GM21447 (cell line): ENCODE measurements around the gene UAP1.

ENCODE experiments used
- ATAC-seq: cut with Tn5 transposase; IDR thresholded peaks from one replicate; pipeline ENCODE4 v1.9.1; 2021; ENCODE audit not compliant: unreplicated experiment

The UAP1 gene

DNA sequence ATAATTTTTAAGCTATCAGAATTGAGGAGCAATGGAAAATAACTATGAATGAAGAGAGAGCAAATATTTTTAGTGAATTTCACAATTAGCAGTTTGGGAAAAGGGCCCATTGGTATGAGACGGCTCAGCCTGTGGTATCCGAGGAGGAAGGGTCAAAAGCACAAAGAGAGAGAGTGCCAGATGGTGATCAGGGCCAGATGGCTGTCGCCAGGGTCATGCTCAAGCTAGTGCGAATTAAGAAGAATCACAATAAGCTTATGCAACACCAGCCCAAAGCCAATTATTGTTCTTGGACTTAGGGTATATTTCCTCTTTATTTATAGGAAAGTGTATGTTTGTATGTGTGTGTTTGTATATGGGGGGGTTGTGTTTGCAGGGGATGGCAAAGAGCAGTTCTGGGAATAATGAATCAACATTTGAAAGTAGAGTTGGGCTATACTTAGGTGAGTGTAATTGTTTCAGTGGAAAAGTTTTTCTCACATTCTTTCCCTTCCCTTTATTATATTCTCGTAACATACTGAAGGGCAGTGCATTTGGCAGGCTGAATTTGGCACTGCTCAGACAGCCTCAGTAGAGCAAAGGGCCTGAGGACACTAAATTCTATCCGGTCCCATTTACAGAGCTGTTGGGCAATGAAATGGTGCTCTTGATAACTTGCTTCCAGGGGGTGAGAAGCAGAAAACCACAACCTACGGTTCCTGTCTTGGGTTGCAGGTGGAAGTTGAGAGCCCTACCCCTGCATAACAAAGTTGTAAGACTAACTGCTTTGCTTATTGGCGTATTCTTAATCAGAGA lies 51.3 kb downstream of the UAP1 start:
- no peak for ATAC-seq

DNA sequence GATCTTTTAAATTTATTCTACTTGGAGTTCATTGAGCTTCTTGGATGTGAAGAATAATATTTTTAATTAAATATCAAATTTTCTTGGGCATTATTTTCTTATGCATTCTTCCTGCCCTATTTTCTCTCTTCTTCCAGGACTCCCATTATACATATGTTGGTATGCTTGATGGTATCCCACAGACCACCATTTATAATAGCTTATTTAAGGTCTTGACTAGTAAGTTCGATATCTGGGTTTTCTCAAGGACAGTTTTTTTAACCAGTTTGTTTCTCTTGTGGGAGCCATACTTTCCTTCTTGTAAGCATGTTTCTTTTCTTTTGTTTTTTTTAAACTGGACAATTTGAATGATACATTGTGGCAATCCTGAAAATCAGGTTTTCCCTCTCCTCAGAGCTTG lies 55.3 kb downstream of the UAP1 start:
- no peak for ATAC-seq

DNA sequence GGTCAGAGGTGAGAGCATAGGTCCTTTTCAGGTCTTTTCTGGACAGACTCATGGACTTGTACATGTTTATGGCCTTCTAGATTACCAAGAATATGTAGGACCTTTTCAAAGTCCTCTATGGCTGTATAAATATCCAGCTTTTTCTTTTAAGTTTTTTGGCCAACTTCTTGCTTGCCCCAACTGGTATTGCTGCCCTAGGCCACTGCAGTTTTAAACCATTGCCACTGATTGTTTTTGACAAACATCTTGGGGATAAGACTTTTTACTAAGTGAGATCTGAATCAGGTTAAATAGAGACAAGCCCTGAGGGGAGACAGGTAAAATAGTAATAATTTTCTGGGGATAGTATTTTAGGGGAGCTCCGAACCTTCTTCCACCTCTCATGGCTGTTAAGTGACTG lies 56.0 kb downstream of the UAP1 start:
- no peak for ATAC-seq

DNA sequence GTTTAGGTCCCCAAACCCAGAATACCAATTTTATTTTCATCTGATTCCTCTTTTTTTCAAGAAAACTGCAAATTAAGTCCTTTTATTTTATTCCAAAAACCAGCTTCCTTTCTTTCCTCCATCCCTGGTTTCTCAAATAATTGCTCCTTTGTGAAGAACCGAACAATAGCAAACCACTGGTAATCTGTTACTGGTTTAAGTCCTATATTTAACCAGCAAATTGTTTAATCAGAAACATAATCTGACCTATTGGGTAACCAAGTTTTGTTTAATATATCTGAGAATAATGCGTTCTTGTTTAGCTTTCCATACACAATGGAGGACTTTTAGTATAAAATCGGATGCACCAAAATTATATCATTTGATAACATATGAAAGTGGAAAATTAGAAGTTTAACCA lies 57.6 kb downstream of the UAP1 start:
- no peak for ATAC-seq

DNA sequence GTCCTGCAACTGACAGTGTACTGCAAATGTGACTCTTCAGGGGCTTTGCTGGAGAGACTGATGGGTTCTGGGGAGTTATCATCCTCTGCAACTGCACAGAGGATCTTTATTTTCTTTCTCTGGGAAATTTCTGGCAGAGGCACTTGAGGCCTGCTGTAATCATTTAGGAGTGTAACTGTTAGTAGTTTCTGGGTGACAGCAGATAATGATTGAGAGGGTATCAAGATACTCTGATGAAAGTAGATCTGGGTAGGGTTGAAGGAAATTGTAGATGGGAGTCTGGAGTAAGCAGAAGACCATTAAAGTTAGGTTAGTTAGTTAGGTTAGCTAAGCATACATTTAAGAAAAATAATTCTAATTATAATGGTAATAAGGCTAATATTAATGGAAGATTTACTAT lies 59.7 kb downstream of the UAP1 start:
- no peak for ATAC-seq

DNA sequence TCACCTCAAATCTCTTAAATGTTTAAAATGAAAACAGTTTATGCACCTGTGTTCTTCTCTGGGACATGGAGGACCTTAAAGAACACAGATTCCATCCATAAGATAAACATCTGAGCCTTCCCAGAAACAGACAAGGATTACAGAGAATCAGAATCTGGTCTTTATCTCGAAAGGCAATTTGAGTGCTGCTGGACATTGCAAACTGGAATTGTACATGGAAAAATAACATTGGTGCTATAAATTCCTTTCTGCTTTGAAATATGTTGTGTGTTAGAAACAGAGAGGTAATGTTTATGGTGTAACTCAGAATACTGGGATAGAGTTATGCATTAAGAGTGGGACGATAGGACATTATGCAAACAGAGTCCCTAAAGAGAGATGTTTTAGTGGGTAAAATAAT lies 64.2 kb downstream of the UAP1 start:
- ATAC-seq = no peak

DNA sequence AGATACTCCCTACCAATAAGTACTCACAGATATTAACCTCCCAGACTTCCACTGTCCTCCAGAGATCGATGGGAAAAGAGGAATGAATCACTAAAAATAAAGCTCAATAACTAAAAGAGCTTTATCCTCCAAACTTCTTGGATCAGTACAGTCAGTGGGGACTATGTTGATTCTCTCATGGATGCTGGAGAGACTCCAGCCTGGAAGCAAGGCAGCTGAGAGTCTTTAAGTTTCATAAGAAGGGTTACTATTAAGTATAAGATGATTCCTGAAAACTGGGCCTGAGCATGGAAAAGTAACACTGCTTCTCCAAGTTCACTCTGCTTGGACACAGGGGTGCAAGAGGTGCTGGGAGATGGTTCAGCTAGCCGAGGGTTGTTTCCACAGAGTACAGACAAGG lies 64.6 kb downstream of the UAP1 start:
- no peak for ATAC-seq

DNA sequence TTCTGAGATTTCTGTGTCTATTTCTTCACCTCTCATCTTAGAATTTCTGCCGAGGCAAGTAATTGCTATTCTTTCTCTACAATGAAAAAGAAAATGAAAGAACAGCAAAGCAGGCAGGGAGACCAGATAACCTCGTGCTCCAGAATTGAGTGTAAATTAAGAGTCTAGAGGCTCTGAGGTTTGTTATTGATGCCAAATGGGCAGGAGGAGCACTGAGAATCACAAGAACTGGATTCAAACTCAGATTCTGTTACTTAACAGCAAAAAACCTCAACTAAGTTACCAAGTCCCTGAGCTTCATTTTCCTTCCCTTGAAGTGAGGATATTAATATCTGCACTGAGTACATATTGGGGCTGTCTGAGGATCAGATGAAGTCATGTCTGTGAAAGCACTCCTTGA lies 65.2 kb downstream of the UAP1 start:
- no peak for ATAC-seq

DNA sequence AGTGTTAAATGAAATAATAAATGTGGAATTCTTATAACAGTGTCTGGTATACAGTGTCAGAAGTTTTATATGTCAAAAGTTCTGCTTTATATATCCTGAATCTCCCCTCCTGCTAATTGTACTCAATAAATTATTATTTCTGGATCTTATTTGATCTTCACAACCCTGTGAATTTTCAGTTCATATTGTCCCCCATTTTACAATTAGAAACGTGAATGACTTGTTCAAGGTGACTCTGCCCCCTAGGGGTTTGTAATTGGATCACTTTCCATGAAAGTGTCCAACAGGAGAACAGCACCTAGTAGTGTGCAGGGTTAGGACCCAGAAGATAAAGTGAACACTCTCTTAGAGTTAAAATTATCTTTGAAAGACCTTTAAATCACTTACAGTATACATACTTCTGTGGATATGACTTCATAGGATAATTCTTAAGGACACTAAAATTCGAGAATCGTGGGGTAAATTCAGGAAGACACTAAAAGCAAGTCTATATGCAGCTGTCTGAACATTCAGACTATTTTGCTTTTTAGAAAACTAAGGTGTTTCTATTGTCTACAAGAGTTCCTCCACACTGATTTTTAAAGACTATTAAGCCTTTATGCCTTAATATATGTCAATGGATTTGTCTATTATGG lies 66.3 kb downstream of the UAP1 start:
- ATAC-seq = no peak

DNA sequence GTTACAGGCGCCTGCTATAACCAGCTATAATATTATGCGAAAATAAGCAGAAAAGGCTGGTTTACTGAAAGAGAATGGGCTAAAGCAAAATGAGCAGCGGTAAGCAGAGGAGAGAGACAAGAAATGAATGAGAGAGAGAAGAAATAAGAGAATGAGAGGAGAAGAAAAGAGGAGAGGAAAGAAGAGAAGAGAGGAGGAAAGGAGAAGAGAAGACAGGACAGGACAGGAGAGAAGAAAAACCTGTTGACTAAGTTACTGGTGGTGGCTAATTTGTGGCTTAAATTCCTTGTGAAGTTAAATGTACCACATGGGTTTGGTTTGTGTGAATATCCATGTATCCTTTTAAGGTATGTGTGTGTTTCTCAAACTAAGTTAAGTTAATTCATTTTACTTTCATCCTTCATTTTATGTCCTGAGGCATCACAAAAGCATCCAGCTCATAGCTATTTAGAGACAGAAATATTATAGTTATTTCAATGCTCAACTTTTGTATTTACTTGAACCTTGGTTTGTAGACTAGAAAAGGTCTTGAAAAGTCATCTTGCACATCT lies 67.6 kb downstream of the UAP1 start:
- ATAC-seq = no peak

DNA sequence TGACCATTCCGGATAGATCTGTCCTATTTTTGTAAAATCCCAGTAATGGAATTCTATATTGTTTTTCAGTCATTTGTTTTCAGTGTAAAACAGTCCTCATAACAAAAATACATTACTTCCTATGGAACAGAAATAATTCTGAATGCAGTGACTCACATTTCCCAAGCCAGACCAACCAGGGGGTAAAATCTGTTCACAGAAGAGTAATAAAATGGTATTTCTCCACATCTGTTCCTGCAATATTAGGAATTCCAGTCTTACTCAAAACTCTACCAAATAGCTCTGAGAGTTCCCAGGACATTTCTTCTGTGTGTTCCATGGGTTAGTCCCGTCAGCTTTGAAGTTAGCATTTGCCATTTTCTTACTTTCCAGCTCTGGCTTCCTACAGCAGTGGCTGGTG lies 68.1 kb downstream of the UAP1 start:
- no peak for ATAC-seq

DNA sequence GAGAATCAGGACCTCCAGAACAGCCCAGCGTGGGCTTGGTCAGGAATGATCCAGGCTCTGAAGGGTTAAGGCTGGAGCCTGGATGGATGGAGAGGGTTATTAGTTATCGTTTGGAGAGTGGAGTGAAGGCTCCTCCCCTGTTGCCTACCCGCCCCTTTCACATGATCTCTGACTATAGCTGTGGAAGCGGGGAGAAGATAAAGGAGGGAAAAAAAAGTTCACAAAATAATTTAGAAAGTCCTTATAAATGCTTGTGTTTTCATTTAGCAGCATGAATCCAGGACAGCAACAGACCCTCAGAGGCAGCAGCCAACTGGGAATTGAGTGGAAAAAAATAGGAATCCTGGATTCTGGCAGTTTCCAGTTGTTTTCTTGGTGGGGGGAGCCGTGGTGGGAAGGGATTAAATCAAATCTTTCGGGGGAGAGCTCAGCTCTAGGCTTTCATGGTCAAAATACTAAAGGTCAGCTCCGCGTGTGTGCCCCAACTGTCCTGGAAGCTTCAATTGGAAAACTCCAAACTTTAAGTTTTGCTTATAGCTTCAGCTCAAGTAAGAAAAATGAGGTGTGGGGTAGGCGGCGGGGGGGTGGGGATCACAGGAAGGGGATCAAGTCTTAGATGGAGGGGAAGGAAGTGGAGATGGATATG lies 70.1 kb downstream of the UAP1 start:
- ATAC-seq = no peak

DNA sequence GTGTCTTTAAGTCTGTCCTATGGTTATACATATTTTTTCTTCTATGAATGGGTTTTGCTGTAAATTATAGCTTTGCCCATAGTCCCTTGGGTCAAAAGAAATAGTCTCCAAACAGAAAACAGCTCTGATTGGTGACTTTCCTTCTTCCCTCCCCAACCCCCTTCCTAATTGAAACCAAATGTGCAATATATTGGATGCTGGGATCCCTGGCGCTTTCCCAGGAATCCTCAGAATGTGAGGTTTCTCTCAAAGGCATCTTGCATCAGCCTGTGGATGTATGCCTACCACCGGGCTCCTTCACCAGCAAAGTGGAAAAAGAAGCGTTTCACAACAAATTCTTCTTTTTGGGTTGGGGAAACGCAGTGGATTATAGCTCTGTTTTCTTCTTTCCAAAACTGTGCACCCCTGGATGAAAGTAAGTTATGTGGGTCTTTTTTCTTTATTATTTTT lies 70.7 kb downstream of the UAP1 start, which contains the start of gene DDR2:
DDR2 (plus strand) TSS at position 248 of the 450 bp plus-strand sequence. CDS start 86,600 bp downstream, outside the sequence.
- ATAC-seq = no peak

DNA sequence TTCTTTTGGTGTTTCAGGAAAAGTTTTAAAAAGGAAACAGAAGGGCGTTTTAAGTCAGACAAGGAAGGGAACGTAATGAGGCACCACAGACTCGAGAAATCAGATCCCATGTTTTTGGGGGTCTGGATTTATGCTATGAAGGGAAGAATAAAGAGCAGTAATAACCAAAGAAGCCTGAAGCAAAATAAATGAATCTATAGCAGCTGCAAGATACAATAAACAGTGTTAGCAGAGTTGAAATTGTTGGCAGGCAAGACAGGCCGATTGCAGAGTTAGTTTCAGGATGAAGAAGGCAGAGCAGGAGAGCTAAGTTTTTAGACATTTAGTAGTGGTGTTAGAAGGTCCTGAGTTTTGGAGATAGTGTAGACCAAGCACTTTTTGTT lies 71.2 kb downstream of the UAP1 start:
- ATAC-seq = no peak

DNA sequence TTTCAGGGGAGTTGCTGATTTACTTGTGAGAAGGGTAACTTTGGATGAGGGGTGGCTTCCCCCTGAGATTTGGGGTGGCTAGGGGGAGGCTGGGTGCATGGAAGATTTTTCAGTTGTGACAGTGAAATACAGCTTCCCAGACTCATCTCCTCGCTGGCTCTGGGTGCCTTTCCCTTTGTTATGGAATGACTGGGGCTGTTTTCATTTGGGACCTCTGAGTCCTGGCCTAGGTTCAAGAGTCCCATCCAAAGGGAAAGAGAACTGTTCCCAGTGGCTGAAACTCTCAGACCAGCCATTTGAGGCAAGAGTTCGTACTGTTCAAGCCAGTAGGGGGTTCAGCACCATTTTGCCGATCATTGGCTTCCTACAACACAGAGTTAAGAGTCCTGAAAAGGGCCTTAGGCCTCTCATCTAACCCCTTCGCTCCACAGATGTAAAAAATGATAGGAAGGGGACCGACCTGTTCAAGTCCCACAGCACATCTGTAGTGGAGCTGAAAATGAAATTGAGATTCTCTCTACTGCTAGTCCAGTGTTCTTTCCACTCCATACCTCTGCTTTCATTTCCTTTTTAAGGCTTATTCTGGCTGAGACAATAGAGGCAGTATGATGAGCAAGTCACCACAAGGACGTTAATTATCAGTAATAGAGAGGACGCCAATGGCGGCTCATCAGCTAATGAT lies 71.7 kb downstream of the UAP1 start:
- peak; percentile 66 for ATAC-seq

DNA sequence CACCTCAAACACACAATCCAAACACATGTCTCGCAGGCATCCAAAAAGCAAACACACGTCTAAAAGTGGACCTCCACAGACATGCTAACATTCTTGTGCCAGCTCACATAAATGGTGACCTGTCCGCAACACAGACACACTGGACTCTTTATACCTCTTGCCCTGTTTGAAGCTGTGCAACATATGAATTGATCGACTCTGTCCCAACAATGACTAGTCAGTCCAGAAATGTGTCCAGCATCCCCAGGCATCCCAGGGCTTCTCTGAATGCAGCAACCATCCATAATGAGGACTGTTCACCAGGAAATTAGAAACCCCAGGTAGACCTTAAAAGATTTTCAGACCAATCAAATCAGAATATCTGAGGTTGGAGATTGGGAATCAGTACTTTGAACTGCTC lies 73.9 kb downstream of the UAP1 start:
- ATAC-seq = no peak

DNA sequence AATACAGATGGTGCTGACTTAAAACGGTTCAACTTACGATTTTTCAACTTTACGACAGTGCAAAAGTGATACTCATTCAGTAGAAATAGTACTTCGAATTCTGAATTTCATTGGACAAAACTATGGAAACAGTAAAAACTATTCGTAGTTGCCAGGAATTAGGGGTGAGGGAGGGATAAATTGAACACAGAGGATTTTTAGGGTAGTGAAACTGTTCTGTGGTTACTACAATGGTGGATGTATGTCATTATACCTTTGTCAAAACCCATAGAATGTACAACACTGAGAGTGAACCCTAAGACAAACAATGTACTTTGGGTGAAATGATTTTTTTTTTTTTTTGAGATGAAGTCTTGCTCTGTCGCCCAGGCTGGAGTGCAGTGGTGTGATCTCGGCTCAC lies 78.2 kb downstream of the UAP1 start:
- no peak for ATAC-seq

DNA sequence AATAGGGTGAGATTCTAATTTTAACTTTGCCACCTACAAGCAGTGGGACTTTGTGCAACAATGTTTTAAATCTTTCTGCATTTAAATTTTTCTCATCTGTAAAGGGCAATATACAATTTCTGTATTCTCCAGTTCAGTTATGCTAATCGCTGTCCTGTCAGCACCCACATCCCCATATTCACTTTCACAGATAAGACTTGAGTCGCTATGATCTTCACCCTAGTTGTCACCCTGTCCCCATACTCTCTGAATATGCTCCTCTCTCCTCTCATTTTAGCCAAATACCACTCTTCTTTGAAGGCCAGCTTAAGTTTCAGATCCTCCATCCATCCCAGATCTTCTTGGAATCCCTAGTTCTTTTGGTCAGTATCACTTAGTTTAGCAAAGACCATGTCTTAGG lies 79.6 kb downstream of the UAP1 start:
- ATAC-seq = no peak

DNA sequence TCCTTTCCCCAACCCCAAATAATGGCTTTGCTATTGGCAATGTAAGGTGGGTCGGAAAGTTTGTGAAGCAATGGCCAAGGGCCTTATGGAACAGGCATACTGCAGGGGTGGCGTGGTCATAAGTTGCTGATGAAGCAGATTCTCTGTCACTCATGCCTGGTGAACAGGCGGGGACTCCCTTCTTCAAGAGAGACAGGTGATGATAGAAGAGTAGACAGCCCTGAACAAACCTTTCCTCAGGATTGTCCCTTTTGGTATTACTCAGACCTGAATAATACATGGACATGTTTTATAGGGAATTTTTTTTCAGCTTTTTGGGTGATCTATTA lies 83.4 kb downstream of the UAP1 start:
- no peak for ATAC-seq

DNA sequence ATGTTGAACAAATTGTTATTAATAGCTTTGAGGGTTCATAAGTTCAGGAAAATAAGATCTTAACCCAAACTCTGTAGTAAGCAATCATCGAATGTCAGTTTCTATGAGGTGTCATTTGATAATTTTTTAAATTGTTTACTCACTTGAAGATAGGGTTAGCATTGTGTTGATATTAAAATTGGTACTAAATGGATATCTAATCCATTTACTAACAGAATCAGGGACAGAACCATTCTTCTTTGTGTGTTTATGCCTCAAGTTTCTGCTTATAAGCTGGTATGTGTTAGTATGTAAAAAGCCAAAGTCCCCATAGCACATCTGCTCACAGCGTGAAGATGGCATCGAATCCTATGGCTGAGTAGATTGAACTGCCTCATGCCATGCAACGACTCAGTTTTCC lies 84.1 kb downstream of the UAP1 start:
- no peak for ATAC-seq

DNA sequence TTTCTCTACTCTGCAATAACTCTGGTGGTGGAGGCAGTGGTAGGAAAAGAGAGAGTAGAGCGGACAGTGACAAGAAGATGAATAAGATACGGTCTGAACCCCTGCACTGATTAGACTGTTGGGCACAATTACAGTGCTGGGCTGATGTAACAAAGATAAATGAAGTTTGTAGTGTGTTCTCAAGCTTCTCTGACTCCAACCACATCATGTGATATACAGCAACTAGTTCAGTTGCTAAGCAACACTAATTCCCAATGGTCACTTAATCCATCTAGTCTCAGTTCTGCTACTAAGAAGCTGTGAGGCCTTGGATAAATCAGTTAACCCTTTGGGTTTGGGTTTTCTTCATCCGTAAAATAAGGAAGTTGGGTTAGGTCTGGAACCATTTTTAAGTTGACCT lies 88.1 kb downstream of the UAP1 start:
- no peak for ATAC-seq
